HG03103 (cell line): ENCODE measurements around the gene PTRH2.
"Not testable (repeated sequence)": the region's sequence is repeated elsewhere in the genome, so short reads cannot be mapped to it uniquely, and the experiment has no call there.

Experiments used
- ATAC-seq: cut with Tn5 transposase; IDR thresholded peaks from one replicate; pipeline ENCODE4 v1.9.1; 2021; ENCODE audit warnings: low read depth; ENCODE audit not compliant: unreplicated experiment

PTRH2 gene

DNA sequence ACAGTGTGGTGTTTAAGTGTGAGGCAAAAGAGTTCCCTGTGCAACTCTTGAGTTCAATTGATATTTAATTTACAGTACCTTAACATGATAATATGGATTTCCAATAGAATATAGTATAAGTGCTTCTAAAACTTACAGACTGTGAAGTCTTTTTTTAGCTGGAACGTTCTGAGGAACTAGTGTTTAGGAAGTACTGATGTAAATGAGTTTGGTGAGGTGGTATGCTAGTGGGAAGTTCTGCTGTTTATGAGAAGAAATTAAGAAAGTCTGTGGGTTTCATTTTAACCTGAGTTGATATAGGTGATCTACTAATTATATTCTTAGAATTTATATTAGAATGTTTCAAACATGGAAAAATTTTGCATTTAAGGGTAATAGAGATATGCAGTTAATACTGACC lies 32.0 kb downstream of the PTRH2 start:
- ATAC-seq = no peak

DNA sequence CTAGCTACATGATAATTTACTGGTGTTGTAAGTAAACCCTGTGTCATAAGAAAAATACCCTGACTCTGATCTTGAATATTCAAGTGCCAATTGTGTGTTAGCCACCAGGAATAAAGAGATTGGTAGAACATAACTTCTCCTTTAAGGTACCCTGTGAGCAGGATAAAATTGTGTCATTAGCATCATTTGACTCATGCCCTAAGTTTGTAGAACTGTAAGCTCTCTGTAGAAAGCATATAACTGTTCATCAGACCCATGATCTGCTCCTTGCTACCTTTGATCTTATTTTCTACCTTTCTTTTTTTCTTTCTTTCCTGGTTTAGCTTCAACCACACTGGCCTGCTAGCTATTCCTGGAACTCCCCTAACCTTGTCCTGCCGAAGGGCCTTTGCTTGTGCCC lies 35.8 kb downstream of the PTRH2 start:
- no peak for ATAC-seq

- ATAC-seq = no peak
Measured at GRCh38 chr17:59669944-59670343, 37.3 kb downstream of the PTRH2 start.

- ATAC-seq = no peak
Measured at GRCh38 chr17:59669411-59669810, 37.8 kb downstream of the PTRH2 start.

DNA sequence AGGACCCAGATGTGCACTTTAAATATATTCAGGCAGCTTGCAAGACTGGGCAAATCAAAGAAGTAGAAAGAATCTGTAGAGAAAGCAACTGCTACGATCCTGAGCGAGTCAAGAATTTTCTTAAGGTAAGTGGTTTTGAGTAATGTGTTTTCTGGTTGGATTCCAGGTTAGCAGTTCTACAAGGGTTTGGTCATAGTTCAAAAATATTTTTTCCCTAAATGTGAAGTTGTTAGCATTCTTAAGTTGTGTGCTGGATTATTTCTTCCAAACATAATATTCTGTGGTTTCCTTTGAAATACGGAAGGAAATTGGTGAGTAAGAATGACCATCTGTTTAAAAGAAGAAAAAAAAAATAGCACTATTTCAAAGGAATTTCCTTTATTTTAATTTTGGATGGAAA lies 38.4 kb downstream of the PTRH2 start:
- ATAC-seq = no peak

GRCh38 chr17:59666235-59666634 lies 41.0 kb downstream of the PTRH2 start:
- ATAC-seq = no peak

DNA sequence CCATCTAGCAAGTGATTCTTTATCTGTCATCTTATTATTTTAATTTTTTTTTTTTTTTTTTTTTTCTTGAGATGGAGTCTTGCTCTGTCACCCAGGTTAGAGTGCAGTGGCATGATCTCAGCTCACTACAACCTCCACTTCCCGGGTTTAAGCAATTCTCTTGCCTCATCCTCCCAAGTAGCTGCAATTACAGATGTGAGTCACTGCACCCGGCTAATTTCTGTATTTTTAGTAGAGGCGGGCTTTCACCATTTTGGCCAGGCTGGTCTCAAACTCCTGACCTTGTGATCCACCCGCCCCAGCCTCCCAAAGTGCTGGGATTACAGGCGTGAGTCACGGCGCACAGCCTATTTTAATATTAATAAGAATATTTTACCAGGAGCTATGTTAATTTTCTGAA lies 50.6 kb downstream of the PTRH2 start:
- ATAC-seq = not testable (repeated sequence)

DNA sequence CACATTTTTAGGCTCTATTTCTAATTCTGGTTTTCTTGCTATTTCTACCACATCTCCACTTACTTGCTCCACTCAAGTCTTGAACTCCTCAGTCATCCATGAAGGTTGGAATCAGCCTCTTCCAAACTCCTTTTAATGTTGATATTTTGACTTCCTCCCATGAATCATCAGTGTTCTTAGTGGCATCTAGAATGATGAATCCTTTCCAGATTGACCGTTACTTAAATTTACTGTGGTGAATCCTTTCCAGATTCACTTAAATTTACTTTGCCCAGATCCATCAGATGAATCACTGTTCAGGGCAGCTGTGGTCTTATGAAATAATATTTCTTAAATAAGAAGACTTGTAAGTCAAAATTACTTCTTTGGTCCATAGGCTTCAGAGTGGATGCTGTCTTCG lies 55.1 kb downstream of the PTRH2 start:
- ATAC-seq = no peak

DNA sequence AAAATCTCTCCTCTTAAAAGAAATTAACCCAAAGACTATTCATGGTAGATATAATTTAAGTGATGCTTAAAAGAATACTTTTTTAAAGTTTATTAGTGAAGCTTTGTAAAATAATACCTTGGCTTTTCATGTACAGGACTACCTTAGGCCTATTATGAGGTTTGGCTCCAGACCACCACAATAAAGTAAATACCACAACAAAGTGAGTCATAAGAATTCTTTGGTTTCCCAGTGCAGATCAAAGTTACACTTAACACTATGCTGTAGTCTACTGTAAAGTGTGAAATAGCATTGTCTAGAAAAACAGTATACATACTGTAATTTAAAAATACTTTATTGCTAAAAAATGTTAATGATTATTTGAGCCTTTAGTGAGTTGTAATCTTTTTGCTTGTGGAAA lies 55.9 kb downstream of the PTRH2 start:
- no peak for ATAC-seq

- no peak for ATAC-seq
Measured at GRCh38 chr17:59650642-59651041, 56.6 kb downstream of the PTRH2 start.

GRCh38 chr17:59649886-59650285 lies 57.3 kb downstream of the PTRH2 start:
- no peak for ATAC-seq
